AG08395 (cell line): Measurements from ENCODE around the gene HAGHL.

Experiments used
- DNase-seq: peaks from one replicate; pipeline ENCODE4 v3.0.0; 2012; ENCODE audit warnings: mixed read lengths, low spot score

HAGHL gene

DNA sequence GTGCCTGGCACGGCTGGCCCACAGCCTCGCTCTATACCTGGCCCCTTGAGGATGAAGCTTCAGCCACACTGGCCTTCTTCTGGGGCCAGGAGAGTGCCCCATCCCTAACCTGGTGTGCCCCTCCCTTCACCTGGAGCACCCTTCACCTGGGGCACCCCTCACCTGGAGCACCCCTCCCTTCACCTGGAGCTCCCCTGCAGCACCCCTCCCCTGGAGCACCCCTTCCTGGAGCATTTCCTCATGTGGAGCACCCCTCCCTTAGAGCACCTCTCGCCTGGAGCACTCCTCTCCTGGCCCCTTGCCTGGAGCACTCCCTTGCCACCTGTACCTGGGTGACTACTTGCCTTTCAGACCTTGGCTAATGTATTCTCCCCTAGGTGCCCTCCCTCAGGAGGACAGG is 18.9 kb upstream of the HAGHL start:
- DNase-seq, result no peak

DNA sequence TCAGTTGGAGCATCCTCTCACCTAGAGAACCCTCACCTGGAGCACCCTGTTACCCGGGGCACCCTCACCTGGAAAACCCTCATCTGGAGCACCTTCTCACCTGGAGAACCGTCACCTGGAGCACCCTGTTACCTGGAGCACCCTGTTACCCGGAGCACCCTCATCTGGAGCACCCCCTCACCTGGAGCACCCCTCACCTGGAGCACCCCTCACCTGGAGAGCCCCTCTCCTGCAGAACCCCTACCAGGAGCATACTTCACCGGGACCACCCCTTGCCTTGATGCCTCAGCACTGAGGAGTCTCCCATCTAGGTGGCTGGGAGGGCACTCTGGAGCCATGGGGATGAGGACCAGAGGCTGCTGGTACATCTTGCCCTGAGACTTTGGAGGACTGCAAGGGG is 17.9 kb upstream of the HAGHL start:
- no peak for DNase-seq

DNA sequence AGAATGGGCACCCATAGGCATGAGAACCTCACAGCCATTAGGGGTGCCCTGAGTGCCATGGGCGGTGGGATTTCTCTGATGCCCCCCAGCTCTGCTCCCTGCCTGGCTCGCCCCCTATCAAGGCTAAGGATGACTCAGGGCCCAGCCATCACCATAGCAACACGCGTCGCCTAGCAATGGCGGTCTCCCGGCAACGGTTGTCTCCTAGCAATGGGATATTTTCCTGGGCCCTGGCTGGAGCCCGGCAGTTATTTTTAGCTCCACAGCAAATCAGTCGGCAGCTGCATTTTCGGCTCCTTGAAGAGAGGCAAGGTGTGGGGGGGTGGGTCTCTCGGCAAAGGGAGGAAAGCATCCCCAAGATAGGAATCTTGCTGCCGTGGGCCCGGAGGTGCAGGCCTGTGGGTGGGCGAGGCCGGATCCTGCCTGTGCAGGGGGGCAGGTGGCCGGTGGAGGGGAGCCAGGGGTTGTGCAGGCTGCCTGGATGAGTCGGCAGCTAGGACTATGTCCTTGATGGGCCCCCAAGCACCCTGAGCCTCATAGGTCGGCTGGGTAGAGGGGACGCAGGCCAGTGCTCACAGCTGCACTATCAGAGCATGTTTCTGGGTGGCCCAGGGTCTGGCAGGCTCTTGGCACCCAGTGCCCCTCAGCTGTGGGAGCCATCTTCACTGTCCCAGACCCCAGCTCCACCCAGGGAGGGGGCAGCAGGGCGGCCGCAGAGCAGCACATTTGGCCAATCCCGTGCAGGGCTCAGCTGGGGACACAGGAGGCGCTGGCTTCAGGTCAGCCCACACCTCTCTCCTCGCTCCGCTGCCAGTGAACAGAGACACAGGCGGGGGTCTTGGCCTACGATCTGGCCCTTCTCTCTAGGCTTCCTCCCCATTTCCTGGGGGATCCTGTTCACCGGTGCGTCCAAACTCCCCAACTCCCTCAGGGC is 17.1 kb upstream of the HAGHL start:
- peak; percentile 91 for DNase-seq

DNA sequence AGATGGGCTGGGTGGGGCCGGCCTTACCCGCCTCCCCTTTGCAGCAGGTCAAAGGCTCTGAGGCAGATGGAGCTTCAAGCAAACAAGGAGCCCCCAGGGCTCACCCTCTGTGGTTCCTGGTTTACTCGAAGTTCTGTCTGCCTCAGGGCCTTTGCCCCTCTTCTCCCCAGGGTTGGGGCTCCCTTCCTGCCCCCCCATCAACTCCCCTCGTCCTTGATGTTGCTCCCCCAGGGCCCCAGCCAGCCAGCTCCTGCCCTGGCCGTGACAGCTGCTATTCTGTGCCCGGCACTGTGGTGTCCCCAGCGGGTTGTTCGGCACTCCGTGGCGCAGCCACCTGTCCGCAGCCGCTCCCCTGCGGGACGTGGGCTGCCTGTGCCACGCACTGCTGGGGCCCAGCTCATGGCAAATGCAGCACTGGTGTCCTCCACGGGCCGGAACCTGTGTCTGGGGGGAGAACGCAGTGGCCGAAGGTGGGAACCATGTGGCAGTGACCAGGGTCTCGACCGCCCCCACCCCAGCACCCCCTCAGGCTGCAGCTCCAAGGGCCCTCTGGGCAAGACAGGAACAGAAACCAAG is 16.3 kb upstream of the HAGHL start:
- no peak for DNase-seq

DNA sequence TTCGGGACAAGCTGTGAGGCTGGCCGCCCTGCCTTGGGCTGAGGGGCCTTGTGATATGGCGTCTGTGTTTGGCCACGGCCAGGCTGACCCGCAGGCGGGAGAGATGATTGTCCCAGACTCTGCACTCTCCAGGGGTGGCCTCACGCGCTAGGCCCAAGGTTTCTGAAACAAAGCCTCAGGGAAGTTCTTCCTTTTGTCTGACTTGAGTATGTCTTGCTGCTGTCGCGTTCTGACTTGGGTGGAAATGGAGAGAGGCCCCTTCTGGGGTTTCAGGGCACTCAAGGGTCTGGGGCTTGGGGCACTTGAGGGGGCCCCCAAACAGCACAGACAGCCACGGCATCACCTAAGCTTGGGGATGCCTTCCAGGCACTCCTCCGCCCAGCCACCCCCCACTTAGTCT is 15.8 kb upstream of the HAGHL start:
- no peak for DNase-seq

DNA sequence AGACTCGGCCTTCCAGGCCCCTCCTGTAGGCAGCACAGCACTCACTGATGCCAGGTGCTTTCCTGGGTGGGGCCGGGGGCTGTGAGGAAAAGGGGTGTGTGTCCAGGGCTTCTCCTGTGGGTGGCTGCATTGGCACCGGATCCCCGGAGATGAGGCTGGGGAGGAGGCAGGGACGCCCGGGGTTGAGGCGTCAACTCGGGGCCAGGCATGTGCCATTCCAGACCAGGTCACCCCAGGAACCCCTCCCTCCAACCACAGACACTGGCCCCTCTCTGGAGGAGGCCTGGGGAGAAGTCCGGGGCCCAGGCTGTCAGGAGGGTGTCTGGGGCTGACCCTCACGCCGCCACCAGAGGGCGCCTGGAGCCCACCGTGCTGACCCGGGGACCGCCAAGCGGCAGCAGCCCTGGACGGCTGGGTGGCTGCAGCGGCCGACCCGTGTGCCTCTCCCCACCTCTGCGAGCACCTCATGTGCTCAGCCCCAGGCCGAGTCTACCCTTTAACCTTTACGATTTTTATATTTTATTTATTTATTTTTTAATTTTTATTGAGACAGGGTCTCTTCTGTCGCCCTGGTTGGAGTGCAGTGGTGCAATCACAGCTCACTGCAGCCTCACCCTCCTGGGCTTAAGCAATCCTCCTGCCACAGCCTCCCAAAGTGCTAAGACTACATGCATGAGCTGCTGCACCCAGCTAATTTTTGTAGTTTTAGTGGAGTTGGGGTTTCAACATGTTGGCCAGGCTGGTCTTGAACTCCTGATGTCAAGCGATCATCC is 15.2 kb upstream of the HAGHL start:
- peak; percentile 90 for DNase-seq

DNA sequence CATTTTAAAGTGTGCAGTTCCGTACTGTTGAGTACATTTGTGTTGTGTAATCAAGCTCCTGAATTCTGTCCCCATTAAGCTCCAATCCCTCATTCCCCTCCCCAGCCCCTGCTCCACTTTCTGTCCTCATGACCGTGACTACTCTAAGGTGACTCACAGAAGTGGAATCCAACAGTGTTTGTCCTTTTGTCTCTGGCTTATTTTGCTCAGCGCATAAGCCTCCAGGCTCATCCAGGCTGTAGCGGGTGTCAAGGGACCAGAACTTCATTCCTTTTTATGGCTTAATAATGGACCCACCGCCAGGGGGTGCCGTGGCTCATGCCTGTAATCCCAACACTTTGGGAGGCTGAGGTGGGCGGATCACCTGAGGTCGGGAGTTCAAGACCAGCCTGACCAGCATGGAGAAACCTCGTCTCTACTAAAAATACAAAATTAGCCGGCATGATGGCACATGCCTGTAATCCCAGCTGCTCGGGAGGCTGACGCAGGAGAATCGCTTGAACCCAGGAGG is 14.1 kb upstream of the HAGHL start:
- DNase-seq, result peak; percentile 87

DNA sequence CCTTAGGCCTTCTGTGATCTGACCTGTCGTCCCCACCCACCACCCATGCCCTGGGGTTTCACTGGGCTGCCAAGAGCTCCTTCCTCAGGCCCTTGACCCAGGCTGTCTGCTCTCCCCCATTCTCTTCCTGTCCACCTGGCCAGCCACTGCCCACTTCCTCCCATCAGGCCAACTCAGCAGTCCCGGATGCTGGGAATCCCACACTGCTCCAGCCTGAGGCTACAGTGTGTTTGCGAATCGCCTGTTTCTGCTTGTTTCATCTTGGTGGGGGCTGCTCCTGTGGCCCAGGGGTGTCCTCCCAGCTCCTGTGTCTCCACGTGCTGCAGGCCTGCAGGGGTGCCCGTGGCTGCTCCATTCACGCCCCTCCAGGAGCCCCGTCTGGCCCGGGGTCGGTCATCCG is 12.8 kb upstream of the HAGHL start:
- DNase-seq, result no peak

DNA sequence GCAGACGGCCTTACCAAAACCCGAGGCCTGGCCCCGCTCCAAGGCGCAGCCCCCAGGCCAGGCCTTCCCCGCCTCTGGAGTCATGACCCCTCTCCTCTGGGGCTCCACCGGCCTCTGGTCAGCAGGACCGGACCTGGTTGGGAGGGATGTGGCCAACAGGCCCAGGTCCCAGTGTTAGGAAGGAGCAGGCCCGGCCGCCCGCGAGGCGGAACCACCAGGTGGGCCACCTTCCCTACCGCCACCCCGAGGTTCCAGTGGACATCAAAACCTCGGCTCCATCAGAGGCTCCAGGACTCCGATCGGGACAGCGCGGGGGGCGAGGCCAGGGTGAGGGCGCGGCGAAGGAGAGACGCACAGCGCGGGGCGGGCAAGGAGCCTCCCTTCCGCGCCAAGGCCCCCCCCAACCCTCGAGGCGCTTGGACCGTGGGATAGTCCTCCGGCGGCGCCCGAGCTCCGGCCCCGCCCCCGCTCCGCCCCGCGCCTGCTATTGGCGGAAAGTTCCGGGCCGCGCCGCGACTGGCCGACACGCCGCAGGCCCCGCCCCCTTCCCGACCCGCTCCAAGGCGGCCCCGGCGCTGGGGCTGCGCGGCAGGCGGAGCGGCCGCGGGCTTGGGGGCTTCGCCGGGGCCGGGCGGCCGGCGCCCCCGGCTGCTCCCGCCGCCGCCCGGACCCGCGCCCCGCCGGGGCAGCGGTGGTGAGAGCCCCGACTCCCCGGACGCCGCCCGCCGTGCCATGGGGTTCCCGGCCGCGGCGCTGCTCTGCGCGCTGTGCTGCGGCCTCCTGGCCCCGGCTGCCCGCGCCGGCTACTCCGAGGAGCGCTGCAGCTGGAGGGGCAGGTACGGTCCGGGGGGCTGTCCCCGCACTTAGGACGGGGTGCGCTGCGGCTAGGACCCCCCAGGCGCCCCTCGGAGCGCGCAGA is 12.1 kb upstream of the HAGHL start, which contains the start of gene METRN:
METRN (plus strand) TSS at position 561 of the 919 bp plus-strand sequence; CDS start at position 733, 172 bp downstream.
- DNase-seq, result peak; percentile 95

DNA sequence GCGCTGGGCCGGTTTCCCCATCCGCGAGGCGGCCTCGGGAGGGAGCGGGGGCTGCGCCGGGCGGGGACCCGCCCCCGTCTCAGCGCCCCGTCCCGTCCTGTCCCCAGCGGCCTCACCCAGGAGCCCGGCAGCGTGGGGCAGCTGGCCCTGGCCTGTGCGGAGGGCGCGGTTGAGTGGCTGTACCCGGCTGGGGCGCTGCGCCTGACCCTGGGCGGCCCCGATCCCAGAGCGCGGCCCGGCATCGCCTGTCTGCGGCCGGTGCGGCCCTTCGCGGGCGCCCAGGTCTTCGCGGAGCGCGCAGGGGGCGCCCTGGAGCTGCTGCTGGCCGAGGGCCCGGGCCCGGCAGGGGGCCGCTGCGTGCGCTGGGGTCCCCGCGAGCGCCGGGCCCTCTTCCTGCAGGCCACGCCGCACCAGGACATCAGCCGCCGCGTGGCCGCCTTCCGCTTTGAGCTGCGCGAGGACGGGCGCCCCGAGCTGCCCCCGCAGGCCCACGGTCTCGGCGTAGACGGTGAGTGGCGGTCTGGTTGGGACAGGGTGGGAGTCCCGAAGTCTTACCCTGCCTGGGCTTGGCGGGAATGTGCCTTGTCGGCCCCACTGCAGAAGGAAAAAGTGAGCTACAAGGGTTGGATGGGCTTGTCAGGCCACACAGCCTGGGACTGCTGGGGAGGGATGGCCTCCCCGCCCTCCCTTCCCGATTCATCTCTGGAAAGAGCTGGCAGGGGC is 11.3 kb upstream of the HAGHL start:
- no peak for DNase-seq

DNA sequence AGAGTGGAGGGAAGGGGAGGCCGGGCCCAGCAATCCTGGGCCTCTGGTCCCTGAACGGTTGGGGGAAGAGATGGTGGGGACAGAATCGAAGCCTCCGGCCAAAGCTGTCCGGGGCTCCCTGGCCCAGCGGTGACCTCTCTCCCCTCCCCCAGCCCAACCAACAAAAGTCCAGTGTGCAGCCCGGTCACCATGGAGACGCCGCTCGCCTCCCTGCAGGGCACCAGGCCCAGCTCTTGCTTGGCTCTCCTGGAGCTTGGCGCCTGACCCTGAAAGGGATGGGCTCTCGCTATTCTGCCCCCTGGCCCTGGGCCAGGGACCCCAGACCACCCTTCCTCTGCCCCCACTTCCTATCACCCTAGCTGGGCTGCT is 10.7 kb upstream of the HAGHL start:
- DNase-seq, result peak; percentile 55

DNA sequence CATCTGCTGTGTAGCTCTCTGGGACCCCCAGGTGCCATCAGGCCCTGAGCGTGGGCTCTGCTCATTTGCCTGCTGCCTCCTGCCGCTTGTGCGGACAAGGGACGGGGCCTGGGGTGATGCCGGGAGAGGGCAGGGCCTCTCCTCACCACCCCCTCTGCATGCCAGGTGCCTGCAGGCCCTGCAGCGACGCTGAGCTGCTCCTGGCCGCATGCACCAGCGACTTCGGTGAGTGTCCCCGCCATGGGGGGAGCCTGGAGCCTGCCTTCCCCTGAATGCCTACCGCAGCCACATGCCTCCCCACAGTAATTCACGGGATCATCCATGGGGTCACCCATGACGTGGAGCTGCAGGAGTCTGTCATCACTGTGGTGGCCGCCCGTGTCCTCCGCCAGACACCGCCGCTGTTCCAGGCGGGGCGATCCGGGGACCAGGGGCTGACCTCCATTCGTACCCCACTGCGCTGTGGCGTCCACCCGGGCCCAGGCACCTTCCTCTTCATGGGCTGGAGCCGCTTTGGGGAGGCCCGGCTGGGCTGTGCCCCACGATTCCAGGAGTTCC is 10.1 kb upstream of the HAGHL start:
- DNase-seq, result no peak

DNA sequence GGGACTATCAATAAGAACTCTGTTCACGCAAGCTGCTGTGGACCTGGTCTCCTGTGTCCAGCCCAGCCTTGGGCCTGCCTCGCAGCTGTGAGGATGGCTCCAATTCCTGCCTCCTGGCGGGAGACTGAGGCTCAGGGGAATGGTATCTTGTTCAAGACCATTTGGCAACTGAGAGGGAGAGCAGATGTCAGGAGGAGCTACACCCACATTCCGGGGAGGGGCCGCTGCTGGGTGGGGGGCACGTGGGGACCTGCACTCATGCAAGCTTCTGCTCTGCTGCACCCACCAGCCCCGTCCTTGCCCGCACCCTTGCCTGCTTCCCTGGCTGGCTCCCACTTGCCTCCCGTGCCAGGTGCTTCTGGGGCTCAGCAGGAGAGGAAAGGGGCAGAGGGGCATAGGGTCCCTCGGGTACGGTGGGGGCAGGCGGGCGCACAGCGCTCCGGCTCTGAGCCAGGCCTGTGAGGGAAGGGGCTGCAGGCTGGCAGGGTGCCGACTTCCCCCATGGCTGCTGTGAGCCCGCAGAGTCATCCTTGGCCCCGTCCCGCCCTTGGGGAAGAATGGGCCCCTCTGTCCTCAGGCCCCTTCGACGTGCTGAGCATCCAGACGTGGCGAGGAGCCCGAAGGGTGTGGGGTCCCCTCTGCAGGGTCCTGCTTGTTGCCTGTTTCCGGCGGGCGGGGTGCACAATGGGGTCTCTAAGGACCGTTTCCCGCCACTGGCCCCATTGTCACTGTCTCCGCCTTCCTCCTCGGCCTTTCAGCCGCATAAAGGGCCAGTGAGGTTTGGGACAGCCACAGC is 9.3 kb upstream of the HAGHL start:
- DNase-seq, result no peak

DNA sequence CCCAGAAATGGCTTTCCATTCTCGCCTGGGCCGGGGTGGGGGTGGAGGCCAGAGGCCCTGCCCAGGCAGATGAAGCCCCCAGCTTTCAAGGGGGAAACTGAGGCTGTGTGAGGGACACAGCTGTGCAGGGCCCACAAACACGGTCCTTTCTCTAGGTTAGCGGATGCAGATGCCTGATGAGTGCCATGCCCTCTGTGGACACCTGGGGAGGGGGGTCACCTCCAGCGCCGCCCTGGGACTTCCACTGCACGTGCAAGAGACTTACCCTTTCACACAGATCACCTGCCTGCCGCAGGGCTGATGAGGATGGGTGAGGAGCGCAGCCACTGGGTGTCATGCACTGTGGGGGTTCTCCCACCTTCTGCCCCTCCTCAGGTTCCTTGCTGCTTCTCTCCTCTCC is 8.5 kb upstream of the HAGHL start:
- no peak for DNase-seq

DNA sequence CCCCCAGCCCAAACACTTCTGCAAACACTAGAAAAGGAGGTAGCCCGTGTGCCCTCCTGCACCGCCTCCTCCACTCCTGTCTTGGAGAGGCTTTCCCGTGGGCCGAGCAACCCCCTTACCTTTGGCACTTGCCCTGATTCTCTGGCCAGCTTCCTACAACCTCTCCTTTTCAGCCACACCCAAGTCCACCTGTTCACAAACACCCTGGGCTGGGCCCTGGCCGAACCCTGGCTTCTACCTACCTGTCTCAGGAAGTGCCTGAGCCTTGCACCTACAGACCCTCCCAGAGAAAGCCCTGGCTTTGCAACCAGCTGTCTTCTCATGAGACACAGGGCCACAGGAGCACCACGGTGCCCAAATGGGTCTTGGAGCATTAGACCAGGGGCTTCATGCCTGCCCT is 8.0 kb upstream of the HAGHL start:
- no peak for DNase-seq

DNA sequence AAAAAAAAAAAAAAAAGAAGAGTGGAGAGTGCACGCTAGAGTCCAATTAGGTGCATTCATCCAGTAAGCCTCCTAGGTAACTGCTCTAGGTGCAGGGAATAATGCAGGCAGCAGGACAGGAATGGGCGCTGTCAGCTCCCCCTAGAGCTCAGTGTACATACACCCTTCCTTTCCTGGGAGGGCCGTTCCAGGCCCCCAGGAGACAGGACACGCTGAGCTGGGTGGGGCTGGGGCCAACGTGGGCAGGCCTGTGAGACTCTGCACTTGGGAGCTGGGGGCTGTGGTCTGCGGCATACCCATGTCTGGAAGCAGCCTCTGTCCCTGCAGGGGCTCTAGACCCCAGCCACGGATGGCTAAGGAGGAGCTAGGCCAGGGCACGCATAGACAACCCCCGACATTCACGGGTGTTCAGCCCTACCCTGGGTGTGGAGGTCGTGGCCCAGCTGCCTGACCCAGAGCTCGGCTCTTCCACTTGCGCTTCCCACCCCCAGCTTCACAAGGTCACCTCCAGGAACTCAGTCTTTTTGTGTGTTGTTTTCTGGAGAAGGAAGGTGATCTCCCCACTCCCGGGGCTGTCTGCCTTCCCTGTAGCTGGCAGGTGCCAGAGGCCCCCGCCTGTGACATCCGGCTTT is 7.0 kb upstream of the HAGHL start:
- no peak for DNase-seq

DNA sequence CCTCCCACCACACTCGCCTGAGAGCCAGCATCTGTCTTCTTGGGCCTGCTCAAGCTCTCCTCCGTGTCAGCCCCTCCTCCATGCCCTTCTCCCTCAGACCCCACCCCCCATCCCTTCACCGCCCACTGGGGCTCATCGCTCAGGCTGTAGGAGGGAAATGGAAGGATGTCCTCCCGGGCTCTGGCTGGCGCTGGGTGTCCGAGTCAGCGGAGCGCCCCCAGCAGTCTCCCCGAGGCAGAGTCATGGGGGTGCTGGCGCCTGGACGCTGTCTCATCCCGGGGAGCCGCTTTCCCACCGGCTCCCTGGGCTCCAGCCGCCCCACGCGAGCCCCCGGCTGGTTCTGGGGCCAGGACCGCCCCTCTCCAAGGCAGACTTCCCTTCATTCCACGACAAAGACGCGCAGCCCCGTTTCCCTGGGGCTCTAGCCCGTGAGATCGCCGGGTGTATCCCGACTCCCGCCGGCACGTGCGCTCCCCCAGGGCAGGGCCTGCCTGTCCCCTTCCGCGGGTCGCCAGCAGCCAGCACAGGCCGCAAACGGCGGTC is 6.4 kb upstream of the HAGHL start:
- peak; percentile 61 for DNase-seq

DNA sequence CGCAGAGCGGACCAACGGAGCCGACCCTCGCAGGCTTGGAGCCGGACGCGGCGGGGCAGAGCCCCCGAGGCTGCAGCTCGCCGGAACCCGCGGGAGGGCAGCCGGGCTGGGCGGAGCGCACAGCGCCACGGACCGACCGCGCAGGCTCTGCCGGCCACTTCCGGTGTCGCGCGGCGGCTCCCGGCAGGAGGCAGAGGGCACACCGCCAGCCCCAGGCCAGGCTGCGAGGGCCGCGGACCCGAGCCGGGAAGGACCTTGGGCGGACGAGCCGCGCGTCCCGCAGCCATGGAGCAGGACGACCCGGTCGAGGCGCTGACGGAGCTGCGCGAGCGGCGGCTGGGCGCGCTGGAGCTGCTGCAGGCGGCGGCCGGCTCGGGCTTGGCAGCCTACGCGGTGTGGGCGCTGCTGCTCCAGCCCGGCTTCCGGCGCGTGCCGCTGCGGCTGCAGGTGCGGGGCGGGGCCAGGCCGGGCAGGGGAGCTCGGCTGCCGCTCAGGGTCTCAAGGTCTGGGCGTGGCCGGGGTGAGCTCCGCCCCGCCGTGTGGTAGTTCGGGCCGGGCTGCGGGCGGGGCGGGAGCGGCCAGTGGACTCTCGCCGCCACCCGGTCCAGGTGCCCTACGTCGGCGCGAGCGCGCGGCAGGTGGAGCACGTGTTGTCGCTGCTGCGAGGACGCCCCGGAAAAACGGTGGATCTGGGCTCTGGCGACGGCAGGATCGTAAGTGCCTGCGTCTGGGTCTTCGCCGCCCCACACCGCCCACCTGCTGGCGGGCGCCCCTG is 5.7 kb upstream of the HAGHL start, which contains the start of gene ANTKMT:
ANTKMT (plus strand) TSS at position 157 of the 775 bp plus-strand sequence; CDS start at position 286, 129 bp downstream.
- DNase-seq, result peak; percentile 86
